Measurements from ENCODE around the gene TMEM213.

- TF ChIP-seq EZH2 (IDR thresholded peaks at IDR 0.05; ENCODE audit: low read length, missing control alignments) (no peak), CTCF (conservative IDR thresholded peaks at IDR 0.05 in 1 of 2, IDR thresholded peaks at IDR 0.05 in 1 of 2; ENCODE audit: low read depth in 1 of 2, low read length in 2 of 2) (no peak)
Measured at GRCh38 chr7:138882249-138882648, 84.5 kb downstream of the TMEM213 start.
